Chondrocyte (in vitro differentiated cells): ENCODE measurements around the gene CCR9. TPM values are rescaled to one million over a fixed set of nuclear protein-coding genes. Genes with fewer than 3 reads are reported as not detected.

ENCODE experiments used
- DNase-seq: peaks from one replicate; pipeline ENCODE4 v3.0.0; 2021; ENCODE audit warnings: mixed read lengths, low spot score
- H3K27ac Mint-ChIP-seq: one replicate; pipeline ENCODE4 v1.8.0; 2021; ENCODE audit warnings: mild to moderate bottlenecking, moderate library complexity, mixed read lengths; ENCODE audit not compliant: unreplicated experiment
- H3K27me3 Mint-ChIP-seq: 2 replicates; pipeline ENCODE4 v1.8.0; 2021; ENCODE audit warnings: low read depth, mixed read lengths
- H3K36me3 Mint-ChIP-seq: 2 replicates; pipeline ENCODE4 v1.8.0; 2021; ENCODE audit warnings: low read depth, mixed read lengths
- H3K4me1 Mint-ChIP-seq: 2 replicates; pipeline ENCODE4 v1.8.0; 2021; ENCODE audit warnings: low read depth, mild to moderate bottlenecking, mixed read lengths
- H3K4me3 Mint-ChIP-seq: one replicate; pipeline ENCODE4 v1.8.0; 2021; ENCODE audit warnings: mild to moderate bottlenecking, moderate library complexity, mixed read lengths; ENCODE audit not compliant: unreplicated experiment
- H3K9me3 Mint-ChIP-seq: 2 replicates; pipeline ENCODE4 v1.8.0; 2021; ENCODE audit warnings: low read depth, mixed read lengths
- CTCF ChIP-seq: fragments of 200-600 bp; sonication (generic); IDR thresholded peaks from 2 replicates; pipeline ENCODE4 v1.5.0; 2021; ENCODE audit warnings: antibody characterized with exemption, mild to moderate bottlenecking, moderate library complexity
- total RNA-seq: library from RNA; stranded (reverse); gene quantifications from 3 replicates; pipeline ENCODE4 v1.2.1, GENCODE V29; 2021

CCR9 gene
- total RNA-seq, 1 donor from 2014 or later: not detected

DNA sequence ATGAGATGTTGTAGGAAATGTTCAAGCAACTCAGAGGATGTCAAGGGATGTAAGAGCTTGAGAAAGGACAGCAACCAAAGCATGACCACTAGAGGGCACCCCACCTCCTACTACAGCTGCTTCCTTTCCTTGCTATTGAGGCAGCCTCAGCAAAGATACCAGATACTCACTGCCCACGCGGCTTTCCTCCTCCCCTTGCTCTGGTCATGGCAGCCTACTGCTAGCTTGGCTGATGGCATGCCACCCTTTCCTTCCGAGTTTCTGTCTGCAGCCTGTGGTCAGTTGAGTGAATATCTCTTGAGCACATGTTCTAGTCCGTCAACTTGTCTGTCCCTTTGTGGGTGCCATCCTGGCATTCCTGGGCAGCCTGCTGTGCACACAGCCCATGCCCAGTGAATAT lies 52.5 kb downstream of the CCR9 start:
- TF ChIP-seq CTCF: peak; percentile 93
- peaks cover 6% of the 10 kb centered on the region for H3K9me3 Mint-ChIP-seq
- no peak overlapping the region for H3K4me3 Mint-ChIP-seq
- H3K27me3 Mint-ChIP-seq: no peaks in the 10 kb centered on the region
- peaks cover 19% of the 10 kb centered on the region for H3K36me3 Mint-ChIP-seq
- peaks cover 7% of the 10 kb centered on the region for H3K4me1 Mint-ChIP-seq
- DNase-seq: no peak
- peak overlapping the region; percentile 49 for H3K27ac Mint-ChIP-seq

- Mint-ChIP-seq H3K27me3 (no peaks in the 10 kb centered on the region), H3K4me1 (peaks cover 7% of the 10 kb centered on the region), H3K36me3 (peaks cover 16% of the 10 kb centered on the region), H3K27ac (peak overlapping the region; percentile 49), H3K9me3 (peaks cover 6% of the 10 kb centered on the region), H3K4me3 (no peak overlapping the region)
- no peak for TF ChIP-seq CTCF
- DNase-seq: no peak
These were observed 53.0 kb downstream of the CCR9 start for GRCh38 chr3:45939341-45939771.

- Mint-ChIP-seq H3K4me3 (no peak overlapping the region), H3K36me3 (peaks cover 9% of the 10 kb centered on the region), H3K27ac (no peak overlapping the region), H3K27me3 (no peaks in the 10 kb centered on the region), H3K4me1 (peaks cover 7% of the 10 kb centered on the region), H3K9me3 (peaks cover 6% of the 10 kb centered on the region)
- no peak for DNase-seq
- no peak for TF ChIP-seq CTCF
These were observed 53.8 kb downstream of the CCR9 start for GRCh38 chr3:45940004-45940780.

DNA sequence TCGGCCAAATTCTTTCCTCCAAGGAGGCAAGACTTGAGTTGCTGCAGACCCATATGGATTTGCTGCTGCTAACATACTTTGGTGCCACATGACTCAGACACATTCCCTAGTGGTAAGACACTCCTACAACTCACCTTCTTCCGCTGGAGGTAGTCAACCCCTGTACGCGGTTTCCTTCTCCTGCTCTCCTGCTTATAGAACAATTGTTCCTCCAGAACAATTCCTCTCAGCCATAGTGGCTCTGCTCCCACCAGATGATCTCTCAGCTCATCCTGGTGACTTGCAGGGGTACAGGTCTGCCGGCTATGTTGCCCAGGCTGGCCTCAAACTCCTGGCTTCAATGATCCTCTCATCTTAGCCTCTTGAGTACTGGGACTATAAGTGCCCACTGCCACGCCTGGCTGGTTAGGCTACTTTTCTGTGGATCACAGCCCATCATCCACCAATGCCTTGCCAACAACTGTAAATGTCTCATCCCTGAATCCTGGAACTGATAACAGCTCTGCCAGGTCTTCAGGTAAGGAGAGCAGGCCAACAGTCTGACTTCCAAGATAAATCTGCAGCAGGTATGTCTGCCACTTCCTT lies 54.5 kb downstream of the CCR9 start:
- Mint-ChIP-seq H3K27me3 (no peaks in the 10 kb centered on the region), H3K36me3 (peaks cover 4% of the 10 kb centered on the region), H3K4me1 (peaks cover 7% of the 10 kb centered on the region), H3K9me3 (peaks cover 6% of the 10 kb centered on the region), H3K27ac (no peak overlapping the region), H3K4me3 (no peak overlapping the region)
- no peak for DNase-seq
- TF ChIP-seq CTCF: no peak

DNA sequence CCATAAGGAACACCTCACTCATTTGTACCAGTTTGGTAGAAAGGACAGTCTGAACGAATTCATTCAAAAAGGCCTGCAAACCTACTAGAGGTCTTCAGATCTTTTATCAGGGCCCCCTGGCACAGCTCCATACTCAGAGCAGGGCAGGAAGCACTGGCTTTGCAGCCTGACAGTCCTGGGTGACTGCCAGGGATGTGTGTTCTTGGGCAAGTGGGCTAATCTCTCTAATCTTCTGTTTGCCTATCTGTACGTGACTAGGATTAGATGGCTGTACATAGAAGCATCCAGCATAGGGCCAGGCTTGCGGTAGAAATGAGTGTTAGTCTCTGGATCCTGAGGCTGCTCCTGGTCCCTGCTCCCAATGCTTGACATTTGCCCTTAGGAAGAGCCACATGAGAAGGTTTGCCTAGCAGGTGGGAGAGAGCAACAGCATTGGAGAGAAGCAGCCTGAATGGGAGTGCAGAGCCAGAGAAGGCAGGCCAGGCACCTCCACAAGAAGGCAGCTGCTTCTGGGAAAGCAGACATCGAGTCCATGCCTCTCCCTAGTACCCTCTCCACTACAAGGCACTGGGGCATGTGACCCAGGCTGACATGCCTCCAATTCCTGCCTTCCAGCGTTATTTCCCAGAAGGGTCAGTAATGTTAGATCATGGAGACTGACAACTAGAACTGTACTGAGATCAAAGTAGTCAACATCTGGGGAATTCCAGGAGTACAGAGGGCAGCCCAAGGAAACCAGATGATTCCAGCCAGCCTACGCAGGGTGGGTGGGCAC lies 55.9 kb downstream of the CCR9 start:
- Mint-ChIP-seq H3K27me3 (no peaks in the 10 kb centered on the region), H3K27ac (no peak overlapping the region), H3K4me1 (peaks cover 7% of the 10 kb centered on the region), H3K36me3 (peaks cover 11% of the 10 kb centered on the region), H3K9me3 (peaks cover 6% of the 10 kb centered on the region), H3K4me3 (no peak overlapping the region)
- TF ChIP-seq CTCF: no peak
- no peak for DNase-seq
